Choroid plexus epithelial cell (primary cell): Measurements from ENCODE around the gene CLTCL1.

ENCODE experiments used
- DNase-seq: peaks from one replicate; pipeline ENCODE4 v3.0.0-alpha.2; 2010; ENCODE audit warnings: low read depth
- H3K4me3 ChIP-seq: 2 replicates; pipeline ENCODE4 v1.5.1; 2011; ENCODE audit warnings: low read depth, mild to moderate bottlenecking, control low read depth, low read length, moderate library complexity
- CTCF ChIP-seq: conservative IDR thresholded peaks from 2 replicates; pipeline ENCODE4 v1.5.1; 2011; ENCODE audit warnings: low read depth, mild to moderate bottlenecking, control low read depth, inconsistent platforms, low read length, moderate library complexity

The CLTCL1 gene

GRCh38 chr22:19146215-19146968 is 145.1 kb downstream of the CLTCL1 start:
- no peak for DNase-seq
- no peak for TF ChIP-seq CTCF
- H3K4me3 ChIP-seq, result no peak overlapping the region

GRCh38 chr22:19143967-19144400 is 147.5 kb downstream of the CLTCL1 start:
- H3K4me3 ChIP-seq, result peak overlapping the region; percentile 98
- DNase-seq, result peak; percentile 20
- no peak for TF ChIP-seq CTCF

GRCh38 chr22:19143212-19143611 is 148.3 kb downstream of the CLTCL1 start:
- no peak for TF ChIP-seq CTCF
- peak overlapping the region; percentile 8 for H3K4me3 ChIP-seq
- DNase-seq, result no peak

- no peak for DNase-seq
- H3K4me3 ChIP-seq, result no peak overlapping the region
- no peak for TF ChIP-seq CTCF
These were observed 149.1 kb downstream of the CLTCL1 start for GRCh38 chr22:19142394-19142793.

GRCh38 chr22:19139974-19140373 is 151.5 kb downstream of the CLTCL1 start:
- no peak overlapping the region for H3K4me3 ChIP-seq
- DNase-seq, result no peak
- no peak for TF ChIP-seq CTCF

GRCh38 chr22:19139001-19139356 is 152.5 kb downstream of the CLTCL1 start:
- H3K4me3 ChIP-seq, result no peak overlapping the region
- TF ChIP-seq CTCF, result no peak
- no peak for DNase-seq

- no peak for TF ChIP-seq CTCF
- no peak overlapping the region for H3K4me3 ChIP-seq
- no peak for DNase-seq
These were observed 153.1 kb downstream of the CLTCL1 start for GRCh38 chr22:19138217-19139000.
